H9 (cell line): ENCODE data around the gene RAB3C. TPM values are rescaled to one million over a fixed set of nuclear protein-coding genes. Genes with fewer than 3 reads are reported as not detected.

Experiments
- DNase-seq: peaks from one replicate; pipeline ENCODE4 v3.0.0-alpha.2; 2017
- H2AFZ ChIP-seq: one replicate; pipeline ENCODE4 v1.6.1; 2013; ENCODE audit warnings: mild to moderate bottlenecking, low read length, control low read depth, moderate library complexity
- H2AK5ac ChIP-seq: 2 replicates; pipeline ENCODE4 v1.6.1; 2013; ENCODE audit warnings: low read length, control low read depth, mixed read lengths; ENCODE audit not compliant: insufficient read length
- H2BK120ac ChIP-seq: one replicate; pipeline ENCODE4 v1.6.1; 2013; ENCODE audit warnings: low read depth, mild to moderate bottlenecking, low read length, control low read depth, inconsistent platforms; ENCODE audit not compliant: poor library complexity, severe bottlenecking
- H2BK12ac ChIP-seq: 2 replicates; pipeline ENCODE4 v1.6.1; 2013; ENCODE audit warnings: low read length, control low read depth, mixed read lengths, low read depth; ENCODE audit not compliant: insufficient read length
- H2BK15ac ChIP-seq: 2 replicates; pipeline ENCODE4 v1.6.1; 2013; ENCODE audit warnings: low read depth, low read length, control low read depth
- H2BK20ac ChIP-seq: one replicate; pipeline ENCODE4 v1.6.1; 2013; ENCODE audit warnings: low read depth, mild to moderate bottlenecking, low read length, control low read depth, inconsistent platforms; ENCODE audit not compliant: poor library complexity, severe bottlenecking
- H2BK5ac ChIP-seq: 2 replicates; pipeline ENCODE4 v1.6.1; 2013; ENCODE audit warnings: low read length, control low read depth, mixed read lengths; ENCODE audit not compliant: insufficient read length
- H3K14ac ChIP-seq: 2 replicates; pipeline ENCODE4 v1.6.1; 2013; ENCODE audit warnings: low read length, control low read depth; ENCODE audit not compliant: insufficient read depth
- H3K18ac ChIP-seq: 2 replicates; pipeline ENCODE4 v1.6.1; 2013; ENCODE audit warnings: low read depth, mild to moderate bottlenecking, mixed read lengths, low read length, control low read depth; ENCODE audit not compliant: insufficient read length
- H3K23ac ChIP-seq: 2 replicates; pipeline ENCODE4 v1.6.1; 2013; ENCODE audit warnings: low read length, control low read depth, mixed read lengths, low read depth; ENCODE audit not compliant: insufficient read length
- H3K23me2 ChIP-seq: 2 replicates; pipeline ENCODE4 v1.6.1; 2013; ENCODE audit warnings: low read depth, mild to moderate bottlenecking, mixed read lengths, low read length, control low read depth; ENCODE audit not compliant: insufficient read length, poor library complexity, severe bottlenecking
- H3K27ac ChIP-seq: 2 replicates; pipeline ENCODE4 v1.5.1; 2013; ENCODE audit warnings: low read length, control low read depth, mixed read lengths, low read depth; ENCODE audit not compliant: insufficient read length
- H3K27me3 ChIP-seq: 2 replicates; pipeline ENCODE4 v1.6.1; 2013; ENCODE audit warnings: low read length, control low read depth, inconsistent platforms; ENCODE audit not compliant: insufficient read depth
- H3K4ac ChIP-seq: 2 replicates; pipeline ENCODE4 v1.6.1; 2013; ENCODE audit warnings: low read depth, mild to moderate bottlenecking, control low read depth, inconsistent platforms, low read length, moderate library complexity
- H3K4me1 ChIP-seq: 2 replicates; pipeline ENCODE4 v1.6.1; 2013; ENCODE audit warnings: low read length, control low read depth, inconsistent platforms; ENCODE audit not compliant: insufficient read depth
- H3K4me2 ChIP-seq: 2 replicates; pipeline ENCODE4 v1.6.1; 2013; ENCODE audit warnings: low read length, control low read depth, mixed read lengths; ENCODE audit not compliant: insufficient read length, insufficient read depth
- H3K56ac ChIP-seq: 2 replicates; pipeline ENCODE4 v1.6.1; 2013; ENCODE audit warnings: low read depth, mild to moderate bottlenecking, mixed read lengths, low read length, control low read depth; ENCODE audit not compliant: insufficient read length
- H3K79me1 ChIP-seq: 2 replicates; pipeline ENCODE4 v1.6.1; 2013; ENCODE audit warnings: low read depth, mild to moderate bottlenecking, moderate library complexity, low read length, control low read depth, inconsistent platforms; ENCODE audit not compliant: insufficient read depth, poor library complexity, severe bottlenecking
- H3K79me2 ChIP-seq: 2 replicates; pipeline ENCODE4 v1.6.1; 2013; ENCODE audit warnings: low read length, control low read depth, inconsistent platforms; ENCODE audit not compliant: insufficient read depth
- H3K9ac ChIP-seq: 2 replicates; pipeline ENCODE4 v1.6.1; 2013; ENCODE audit warnings: low read length, control low read depth, mixed read lengths; ENCODE audit not compliant: insufficient read length; ENCODE audit errors: extremely low read depth
- H3K9me3 ChIP-seq: one replicate; pipeline ENCODE4 v1.6.1; 2013; ENCODE audit warnings: low read depth, low read length, inconsistent platforms; ENCODE audit not compliant: control insufficient read depth
- H3T11ph ChIP-seq: one replicate; pipeline ENCODE4 v1.6.1; 2013; ENCODE audit warnings: mild to moderate bottlenecking, low read length, control low read depth, inconsistent platforms
- H4K20me1 ChIP-seq: one replicate; pipeline ENCODE4 v1.6.1; 2013; ENCODE audit not compliant: control insufficient read depth, insufficient read length, insufficient read depth
- H4K5ac ChIP-seq: 2 replicates; pipeline ENCODE4 v1.6.1; 2013; ENCODE audit warnings: low read depth, mild to moderate bottlenecking, mixed read lengths, low read length, control low read depth; ENCODE audit not compliant: insufficient read length
- H4K8ac ChIP-seq: replicated peaks from 2 replicates; pipeline ENCODE4 v1.6.1; 2013; ENCODE audit warnings: low read length, control low read depth, mixed read lengths, low read depth; ENCODE audit not compliant: insufficient read length
- H4K91ac ChIP-seq: 2 replicates; pipeline ENCODE4 v1.6.1; 2013; ENCODE audit warnings: low read depth, mild to moderate bottlenecking, moderate library complexity, mixed read lengths, low read length, control low read depth; ENCODE audit not compliant: insufficient read length
- H3K27ac Mint-ChIP-seq, 3 experiments: 2 replicates in 2 of 3; 3 replicates in 1 of 3; pipeline ENCODE4 v1.8.0; 2020 to 2021; ENCODE audit warnings: mixed read lengths in 3 of 3, mild to moderate bottlenecking in 1 of 3, moderate library complexity in 1 of 3
- H3K27me3 Mint-ChIP-seq: 2 replicates; pipeline ENCODE4 v1.8.0; 2021; ENCODE audit warnings: low read depth, mild to moderate bottlenecking, moderate library complexity, mixed read lengths
- H3K36me3 Mint-ChIP-seq, 3 experiments: 2 replicates in 2 of 3; 3 replicates in 1 of 3; pipeline ENCODE4 v1.8.0; 2020 to 2021; ENCODE audit warnings: low read depth in 3 of 3, mixed read lengths in 3 of 3; ENCODE audit not compliant: insufficient read depth in 1 of 3
- H3K4me1 Mint-ChIP-seq, 2 experiments: 2 replicates each; pipeline ENCODE4 v1.8.0; 2020; ENCODE audit warnings: mixed read lengths in 2 of 2
- H3K4me3 Mint-ChIP-seq, 2 experiments: 2 replicates in 1 of 2; 3 replicates in 1 of 2; pipeline ENCODE4 v1.8.0; 2020 to 2021; ENCODE audit warnings: mild to moderate bottlenecking in 2 of 2, mixed read lengths in 2 of 2, moderate library complexity in 1 of 2
- H3K9me3 Mint-ChIP-seq, 2 experiments: 2 replicates in 1 of 2; 3 replicates in 1 of 2; pipeline ENCODE4 v1.8.0; 2020; ENCODE audit warnings: mild to moderate bottlenecking in 2 of 2, mixed read lengths in 2 of 2, moderate library complexity in 1 of 2
- WGBS: extraction: QIAGEN DNeasy Blood & Tissue Kit; methylation state at CpG from one replicate; pipeline ENCODE4 v1.1.7; 2013; ENCODE audit warnings: missing lambda C conversion rate, low lambda C conversion rate, mixed read lengths; ENCODE audit not compliant: insufficient read length; ENCODE audit errors: extremely low coverage; 5-methylcytosine and 5-hydroxymethylcytosine counted together
- total RNA-seq: library from RNA; stranded (reverse); gene quantifications from 2 replicates; pipeline ENCODE4 v1.2.1, GENCODE V29; 2021
- TF ChIP-seq, protein P1 (sequence below): fragments of 200-600 bp; sonication (generic); conservative IDR thresholded peaks from 3 replicates; pipeline ENCODE4 v1.8.0; 2021; ENCODE audit warnings: antibody characterized with exemption, mild to moderate bottlenecking

The RAB3C gene
- total RNA-seq, 1 experiment from 2014 or later: 16.3 TPM

DNA sequence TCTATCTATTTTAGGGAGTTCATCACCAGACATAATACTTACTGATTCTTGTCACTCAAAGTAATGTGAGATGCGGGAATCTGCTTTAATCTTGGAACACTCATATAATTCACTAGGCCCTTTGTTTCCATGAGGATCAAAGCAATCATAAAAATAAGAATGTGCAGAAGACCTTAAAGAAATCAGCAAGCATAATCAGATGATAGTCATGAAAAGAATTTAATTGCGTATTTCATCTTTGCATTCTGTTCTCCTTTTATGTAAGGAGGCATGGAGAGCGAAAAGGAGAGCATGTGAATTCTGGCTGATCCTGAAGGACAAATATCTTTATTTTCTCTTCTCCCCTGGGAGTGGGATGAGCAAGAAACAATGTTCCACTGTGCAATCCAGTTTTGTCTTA is 128.0 kb downstream of the RAB3C start:
- no CpG with 5 or more reads among the region's 3 CpGs for WGBS

More for the DNA sequence above, 128.0 kb downstream of the RAB3C start:
- H4K91ac ChIP-seq: no peak overlapping the region
- H2BK5ac ChIP-seq: no peak overlapping the region
- no peak overlapping the region for H3K9ac ChIP-seq
- H3K14ac ChIP-seq: no peak overlapping the region
- H2AFZ ChIP-seq: no peak overlapping the region
- H3K18ac ChIP-seq: no peak overlapping the region
- H4K20me1 ChIP-seq: no peaks in the 10 kb centered on the region
- no peaks in the 10 kb centered on the region for H3K79me1 ChIP-seq
- Mint-ChIP-seq H3K9me3 (peaks cover 10 to 13% of the 10 kb centered on the region in 2 experiments), H3K36me3 (peaks cover 5 to 20% (median 19%) of the 10 kb centered on the region in 3 experiments; a peak in 6 of 7 replicates), H3K27ac (no peak overlapping the region), H3K27me3 (no peaks in the 10 kb centered on the region), H3K4me3 (no peak overlapping the region), H3K4me1 (no peaks in the 10 kb centered on the region)
- no peak overlapping the region for H2BK120ac ChIP-seq
- H4K8ac ChIP-seq: no peak overlapping the region
- no peaks in the 10 kb centered on the region for H3K9me3 ChIP-seq
- H2BK15ac ChIP-seq: no peak overlapping the region
- H3K23ac ChIP-seq: no peak overlapping the region
- H3K4me2 ChIP-seq: no peak overlapping the region
- no peak overlapping the region for H2BK12ac ChIP-seq
- TF ChIP-seq, protein P1, sequence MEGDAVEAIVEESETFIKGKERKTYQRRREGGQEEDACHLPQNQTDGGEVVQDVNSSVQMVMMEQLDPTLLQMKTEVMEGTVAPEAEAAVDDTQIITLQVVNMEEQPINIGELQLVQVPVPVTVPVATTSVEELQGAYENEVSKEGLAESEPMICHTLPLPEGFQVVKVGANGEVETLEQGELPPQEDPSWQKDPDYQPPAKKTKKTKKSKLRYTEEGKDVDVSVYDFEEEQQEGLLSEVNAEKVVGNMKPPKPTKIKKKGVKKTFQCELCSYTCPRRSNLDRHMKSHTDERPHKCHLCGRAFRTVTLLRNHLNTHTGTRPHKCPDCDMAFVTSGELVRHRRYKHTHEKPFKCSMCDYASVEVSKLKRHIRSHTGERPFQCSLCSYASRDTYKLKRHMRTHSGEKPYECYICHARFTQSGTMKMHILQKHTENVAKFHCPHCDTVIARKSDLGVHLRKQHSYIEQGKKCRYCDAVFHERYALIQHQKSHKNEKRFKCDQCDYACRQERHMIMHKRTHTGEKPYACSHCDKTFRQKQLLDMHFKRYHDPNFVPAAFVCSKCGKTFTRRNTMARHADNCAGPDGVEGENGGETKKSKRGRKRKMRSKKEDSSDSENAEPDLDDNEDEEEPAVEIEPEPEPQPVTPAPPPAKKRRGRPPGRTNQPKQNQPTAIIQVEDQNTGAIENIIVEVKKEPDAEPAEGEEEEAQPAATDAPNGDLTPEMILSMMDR: no peak
- H2BK20ac ChIP-seq: no peak overlapping the region
- H3K23me2 ChIP-seq: no peaks in the 10 kb centered on the region
- no peak overlapping the region for H3K56ac ChIP-seq
- no peak overlapping the region for H4K5ac ChIP-seq
- no peak overlapping the region for H3T11ph ChIP-seq
- no peaks in the 10 kb centered on the region for H3K27me3 ChIP-seq
- no peaks in the 10 kb centered on the region for H3K79me2 ChIP-seq
- no peaks in the 10 kb centered on the region for H3K4me1 ChIP-seq
- no peak overlapping the region for H2AK5ac ChIP-seq
- H3K4ac ChIP-seq: no peak overlapping the region
- no peak overlapping the region for H3K27ac ChIP-seq
- DNase-seq: no peak
